Measurements from ENCODE around the gene BRSK2. TPM values are rescaled to one million over a fixed set of nuclear protein-coding genes. Genes with fewer than 3 reads are reported as not detected.

The BRSK2 gene
- total and polyA plus RNA-seq, 4 donors: 0.55 to 1.0 (median 0.62) TPM

- 89 to 91% methylated on average over 43 to 44 of the region's 44 CpGs for WGBS, 2 donors
- H3K9me3 ChIP-seq (ENCODE audit: control insufficient read depth, low read length): no peaks in the 10 kb centered on the region
- ATAC-seq (ENCODE audit: low FRiP score): no peak
- DNase-seq: no peak
- H3K4me3 ChIP-seq (ENCODE audit: low read length in 2 of 2): no peak overlapping the region
- intact Hi-C loops (cut with DNase I): loop anchor here (5.0 kb wide), 1 partner anchor 61 kb away; no protein-coding TSS in a partner anchor
- no peaks in the 10 kb centered on the region for H3K4me1 ChIP-seq (ENCODE audit: control insufficient read depth in 1 of 2, insufficient read depth in 2 of 2, low read length in 2 of 2)
- no peaks in the 10 kb centered on the region for H3K27me3 ChIP-seq (ENCODE audit: control insufficient read depth in 1 of 2, insufficient read depth in 2 of 2, low read length in 1 of 2)
- H3K27ac ChIP-seq (ENCODE audit: low read depth in 1 of 2, low read length in 2 of 2): no peak overlapping the region
- no peaks in the 10 kb centered on the region for H3K36me3 ChIP-seq (ENCODE audit: control insufficient read depth in 1 of 2, insufficient read depth in 2 of 2, low read length in 1 of 2)
Observed at GRCh38 chr11:1456596-1457325, 67.0 kb downstream of the BRSK2 start.

GRCh38 chr11:1457326-1457680 lies 67.6 kb downstream of the BRSK2 start:
- Histone ChIP-seq H3K27me3 (ENCODE audit: control insufficient read depth in 1 of 2, insufficient read depth in 2 of 2, low read length in 1 of 2) (no peaks in the 10 kb centered on the region), H3K27ac (ENCODE audit: low read depth in 1 of 2, low read length in 2 of 2) (no peak overlapping the region), H3K36me3 (ENCODE audit: control insufficient read depth in 1 of 2, insufficient read depth in 2 of 2, low read length in 1 of 2) (no peaks in the 10 kb centered on the region), H3K4me1 (ENCODE audit: control insufficient read depth in 1 of 2, insufficient read depth in 2 of 2, low read length in 2 of 2) (no peaks in the 10 kb centered on the region), H3K9me3 (ENCODE audit: control insufficient read depth, low read length) (no peaks in the 10 kb centered on the region), H3K4me3 (ENCODE audit: low read length in 2 of 2) (no peak overlapping the region)
- DNase-seq (no peak), ATAC-seq (ENCODE audit: low FRiP score) (no peak)
- intact Hi-C loops (cut with DNase I): loop anchor here (5.0 kb wide), 1 partner anchor 60 kb away; no protein-coding TSS in a partner anchor
- 82 to 89% methylated on average over 10 to 13 of the region's 13 CpGs for WGBS, 2 donors

GRCh38 chr11:1457856-1458255 lies 68.1 kb downstream of the BRSK2 start:
- no peak overlapping the region for H3K27ac ChIP-seq (ENCODE audit: low read depth in 1 of 2, low read length in 2 of 2)
- H3K4me3 ChIP-seq (ENCODE audit: low read length in 2 of 2): no peak overlapping the region
- H3K36me3 ChIP-seq (ENCODE audit: control insufficient read depth in 1 of 2, insufficient read depth in 2 of 2, low read length in 1 of 2): no peaks in the 10 kb centered on the region
- H3K4me1 ChIP-seq (ENCODE audit: control insufficient read depth in 1 of 2, insufficient read depth in 2 of 2, low read length in 2 of 2): no peaks in the 10 kb centered on the region
- H3K9me3 ChIP-seq (ENCODE audit: control insufficient read depth, low read length): no peaks in the 10 kb centered on the region
- WGBS, 2 donors: 88% methylated on average over 16 to 18 of the region's 18 CpGs
- intact Hi-C loops (cut with DNase I): loop anchor here (5.0 kb wide), 1 partner anchor 59 kb away; no protein-coding TSS in a partner anchor
- DNase-seq: no peak
- no peak for ATAC-seq (ENCODE audit: low FRiP score)
- no peaks in the 10 kb centered on the region for H3K27me3 ChIP-seq (ENCODE audit: control insufficient read depth in 1 of 2, insufficient read depth in 2 of 2, low read length in 1 of 2)

DNA sequence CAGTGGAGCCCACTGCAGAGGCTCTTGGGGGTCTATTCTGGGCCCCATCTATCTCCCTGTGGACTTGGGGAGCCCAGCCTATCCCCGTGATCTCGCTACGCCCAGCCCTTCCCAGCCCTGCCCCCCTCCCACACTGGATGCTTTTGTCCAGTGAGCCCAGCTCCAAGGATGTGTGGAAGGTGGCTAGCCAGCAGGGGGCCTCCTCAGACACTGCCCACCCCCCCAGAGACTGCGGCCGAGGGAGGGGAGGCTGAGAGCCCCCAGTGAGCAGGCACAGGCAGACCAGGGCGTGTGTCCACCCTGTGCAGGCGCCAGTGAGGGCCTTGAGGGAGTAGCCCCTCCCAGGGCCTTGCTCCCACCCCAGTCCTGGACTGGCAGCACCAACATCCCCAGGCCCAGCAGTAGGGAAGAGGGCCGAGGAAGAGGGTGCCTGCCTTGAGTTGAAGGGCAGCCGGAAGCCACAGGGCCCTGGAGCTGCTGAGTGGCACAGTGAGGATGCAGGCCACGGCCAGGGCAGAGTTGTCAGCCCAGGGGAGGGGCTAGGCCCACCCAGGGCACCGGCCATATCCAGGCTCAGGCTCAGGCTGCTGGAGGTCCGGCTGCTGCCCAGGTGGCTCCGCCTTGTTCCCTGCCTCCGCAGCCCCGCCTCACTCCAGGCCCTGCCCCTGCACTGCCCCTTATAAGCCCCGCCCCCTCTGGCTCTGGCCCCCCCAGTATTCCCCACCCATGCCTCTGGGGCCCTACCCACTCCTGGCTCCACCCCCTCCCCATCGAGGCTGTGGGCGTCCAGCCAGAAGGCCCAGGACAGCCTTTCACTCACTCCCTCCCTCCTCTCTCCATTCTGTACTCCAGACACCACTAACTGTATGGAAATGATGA lies 68.8 kb downstream of the BRSK2 start:
- ATAC-seq (ENCODE audit: low FRiP score): peak; percentile 68
- Histone ChIP-seq H3K9me3 (ENCODE audit: control insufficient read depth, low read length) (no peaks in the 10 kb centered on the region), H3K4me1 (ENCODE audit: control insufficient read depth in 1 of 2, insufficient read depth in 2 of 2, low read length in 2 of 2) (no peaks in the 10 kb centered on the region), H3K27me3 (ENCODE audit: control insufficient read depth in 1 of 2, insufficient read depth in 2 of 2, low read length in 1 of 2) (no peaks in the 10 kb centered on the region), H3K27ac (ENCODE audit: low read depth in 1 of 2, low read length in 2 of 2) (no peak overlapping the region), H3K4me3 (ENCODE audit: low read length in 2 of 2) (no peak overlapping the region), H3K36me3 (ENCODE audit: control insufficient read depth in 1 of 2, insufficient read depth in 2 of 2, low read length in 1 of 2) (no peaks in the 10 kb centered on the region)
- 39 to 45% methylated on average over 15 to 18 of the region's 18 CpGs for WGBS, 2 donors
- intact Hi-C loops (cut with DNase I): loop anchor here (5.0 kb wide), 1 partner anchor 59 kb away; no protein-coding TSS in a partner anchor
- DNase-seq: peak; percentile 72 to 90

- H3K9me3 ChIP-seq (ENCODE audit: control insufficient read depth, low read length): no peaks in the 10 kb centered on the region
- intact Hi-C loops (cut with DNase I): loop anchor here (5.0 kb wide), 1 partner anchor 58 kb away; no protein-coding TSS in a partner anchor
- ATAC-seq (ENCODE audit: low FRiP score) (peak; percentile 0), DNase-seq (no peak)
- H3K4me1 ChIP-seq (ENCODE audit: control insufficient read depth in 1 of 2, insufficient read depth in 2 of 2, low read length in 2 of 2): no peaks in the 10 kb centered on the region
- no peak overlapping the region for H3K4me3 ChIP-seq (ENCODE audit: low read length in 2 of 2)
- no peaks in the 10 kb centered on the region for H3K27me3 ChIP-seq (ENCODE audit: control insufficient read depth in 1 of 2, insufficient read depth in 2 of 2, low read length in 1 of 2)
- WGBS, 2 donors: 77 to 83% methylated on average over 14 of the region's 14 CpGs
- H3K27ac ChIP-seq (ENCODE audit: low read depth in 1 of 2, low read length in 2 of 2): peak overlapping the region in 1 of 2 donors; percentile 9
- no peaks in the 10 kb centered on the region for H3K36me3 ChIP-seq (ENCODE audit: control insufficient read depth in 1 of 2, insufficient read depth in 2 of 2, low read length in 1 of 2)
Observed at GRCh38 chr11:1459219-1459575, 69.5 kb downstream of the BRSK2 start.

DNA sequence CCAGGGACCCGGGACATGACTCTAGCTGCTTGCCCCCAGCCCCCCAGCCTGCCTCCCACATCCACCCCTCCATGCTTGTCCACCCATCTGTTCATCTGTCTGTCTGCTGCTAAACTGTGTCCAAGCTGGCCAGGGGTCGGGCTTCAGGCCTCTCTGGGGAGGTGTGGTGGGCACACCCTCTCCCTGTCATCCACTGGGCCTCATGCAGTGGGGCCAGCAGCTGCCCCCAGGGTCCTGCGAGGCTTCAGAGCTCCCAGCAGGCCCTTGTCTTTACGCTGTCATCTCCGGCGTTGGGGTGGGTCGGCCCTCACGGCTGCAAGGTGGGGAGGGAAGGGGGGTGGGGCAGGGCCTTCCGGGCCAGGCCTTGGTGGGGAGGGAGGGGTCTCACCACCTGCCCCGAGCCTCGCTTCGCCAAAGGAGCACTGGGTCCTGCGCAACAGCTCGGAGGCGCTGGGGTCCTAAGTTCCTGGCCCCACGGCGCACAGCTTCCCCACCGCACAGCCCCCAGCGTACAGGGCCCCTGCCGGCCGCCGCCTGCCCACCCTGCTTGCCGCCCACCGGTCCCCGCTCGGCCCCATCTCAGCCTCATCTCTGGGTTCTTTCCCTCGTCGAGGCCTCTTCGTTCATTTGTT lies 70.1 kb downstream of the BRSK2 start:
- WGBS, 2 donors: 56 to 58% methylated on average over 23 to 29 of the region's 29 CpGs
- no peak overlapping the region for H3K4me3 ChIP-seq (ENCODE audit: low read length in 2 of 2)
- ATAC-seq (ENCODE audit: low FRiP score): peak; percentile 0
- no peak for DNase-seq
- H3K27me3 ChIP-seq (ENCODE audit: control insufficient read depth in 1 of 2, insufficient read depth in 2 of 2, low read length in 1 of 2): no peaks in the 10 kb centered on the region
- H3K27ac ChIP-seq (ENCODE audit: low read depth in 1 of 2, low read length in 2 of 2): peak overlapping the region in 1 of 2 donors; percentile 9
- H3K36me3 ChIP-seq (ENCODE audit: control insufficient read depth in 1 of 2, insufficient read depth in 2 of 2, low read length in 1 of 2): no peaks in the 10 kb centered on the region
- H3K4me1 ChIP-seq (ENCODE audit: control insufficient read depth in 1 of 2, insufficient read depth in 2 of 2, low read length in 2 of 2): no peaks in the 10 kb centered on the region
- H3K9me3 ChIP-seq (ENCODE audit: control insufficient read depth, low read length): no peaks in the 10 kb centered on the region
- intact Hi-C loops (cut with DNase I): loop anchor here (5.0 kb wide), 1 partner anchor 57 kb away; no protein-coding TSS in a partner anchor

GRCh38 chr11:1460396-1460985 lies 70.8 kb downstream of the BRSK2 start:
- no peaks in the 10 kb centered on the region for H3K4me1 ChIP-seq (ENCODE audit: control insufficient read depth in 1 of 2, insufficient read depth in 2 of 2, low read length in 2 of 2)
- no peaks in the 10 kb centered on the region for H3K36me3 ChIP-seq (ENCODE audit: control insufficient read depth in 1 of 2, insufficient read depth in 2 of 2, low read length in 1 of 2)
- intact Hi-C loops (cut with DNase I): no loop called here
- H3K4me3 ChIP-seq (ENCODE audit: low read length in 2 of 2): no peak overlapping the region
- no peaks in the 10 kb centered on the region for H3K27me3 ChIP-seq (ENCODE audit: control insufficient read depth in 1 of 2, insufficient read depth in 2 of 2, low read length in 1 of 2)
- 27% methylated on average over 39 to 44 of the region's 44 CpGs for WGBS, 2 donors
- H3K9me3 ChIP-seq (ENCODE audit: control insufficient read depth, low read length): no peaks in the 10 kb centered on the region
- ATAC-seq (ENCODE audit: low FRiP score): peak; percentile 75
- DNase-seq: peak; percentile 69 to 89
- peak overlapping the region in 1 of 2 donors; percentile 49 for H3K27ac ChIP-seq (ENCODE audit: low read depth in 1 of 2, low read length in 2 of 2)

Measured in aorta (tissue), 5 donors.